HCT116 (cell line): ENCODE results near the gene FOXM1. TPM values are rescaled to one million over a fixed set of nuclear protein-coding genes. Genes with fewer than 3 reads are reported as not detected.

Source experiments
- ATAC-seq: fragments of 200-7000 bp; cut with Tn5 transposase; 2 replicates; pipeline ENCODE4 v1.9.1; 2020; ENCODE audit warnings: mild to moderate bottlenecking, moderate library complexity
- BruUV-seq: library from RNA; stranded (reverse); fragments of 400-500 nt; replicated peaks from 2 replicates; lab custom pipeline; 2021; lab: Mats Ljungman, UMichigan
- CTCF ChIA-PET: fragments of 300-600 bp; sonication (Branson Sonifier 250); formaldehyde crosslinking; loops from one replicate; lab custom pipeline; 2021; ENCODE audit warnings: antibody characterized with exemption; lab: Charles Lee
- POLR2A ChIA-PET: fragments of 300-600, 350-600 bp; sonication (Branson Sonifier 250); formaldehyde crosslinking; loops from one replicate; lab custom pipeline; 2021; ENCODE audit warnings: antibody characterized with exemption; lab: Charles Lee
- RAD21 ChIA-PET, 2 experiments: fragments of 300-600 bp; sonication (Branson Sonifier 250); formaldehyde crosslinking; loops; one replicate each; lab custom pipeline; 2023; ENCODE audit warnings: low total read pairs in 2 of 2; ENCODE audit not compliant: uncharacterized antibody in 2 of 2, unreplicated experiment in 2 of 2, low non-redundant PET in 1 of 2; lab: Charles Lee
- DNase-seq: peaks from one replicate; pipeline ENCODE4 v3.0.0-alpha.2; 2010; ENCODE audit warnings: low read depth, low spot score
- H2AFZ ChIP-seq: fragments of 200-600 bp; shearing (Covaris generic), sonication (generic); 2 replicates; pipeline ENCODE4 v1.6.1; 2017; ENCODE audit warnings: low read depth, mixed run types, mixed read lengths, antibody characterized with exemption, low read length; ENCODE audit not compliant: poor library complexity, severe bottlenecking
- H3K27ac ChIP-seq: 2 replicates; pipeline ENCODE4 v1.5.1; 2012; ENCODE audit warnings: low read depth, low read length
- H3K27me3 ChIP-seq: fragments of 200-600 bp; sonication (generic); 2 replicates; pipeline ENCODE4 v1.6.1; 2016; ENCODE audit warnings: mixed run types, low read length, mixed read lengths; ENCODE audit not compliant: insufficient read depth
- H3K36me3 ChIP-seq, 2 experiments: fragments of 200-500 bp in 1 of 2; fragments of 200-600 bp in 1 of 2; sonication (Bioruptor generic) in 1 of 2; sonication (generic) in 1 of 2; 2 replicates each; pipeline versions ENCODE4 v1.5.1 to v1.6.1; 2014 to 2016; ENCODE audit warnings: low read length in 2 of 2, inconsistent platforms in 1 of 2, mixed read lengths in 1 of 2, mixed run types in 1 of 2; ENCODE audit not compliant: insufficient read depth in 2 of 2, control insufficient read depth in 1 of 2
- H3K4me1 ChIP-seq, 2 experiments: fragments of 200-600 bp in 1 of 2; sonication (generic) in 1 of 2; 2 replicates each; pipeline versions ENCODE4 v1.5.1 to v1.6.1; 2012 to 2017; ENCODE audit warnings: low read length in 2 of 2, inconsistent platforms in 1 of 2, mild to moderate bottlenecking in 1 of 2, mixed read lengths in 1 of 2, mixed run types in 1 of 2, moderate library complexity in 1 of 2; ENCODE audit not compliant: insufficient read depth in 2 of 2, control insufficient read depth in 1 of 2
- H3K4me2 ChIP-seq: fragments of 200-600 bp; sonication (generic); 2 replicates; pipeline ENCODE4 v1.6.1; 2017; ENCODE audit warnings: mixed run types, low read length, mixed read lengths
- H3K4me3 ChIP-seq, 2 experiments: fragments of 200-600 bp in 1 of 2; sonication (generic) in 1 of 2; replicated peaks in 1 of 2; 2 replicates each; pipeline ENCODE4 v1.5.1; 2011 to 2016; ENCODE audit warnings: low read length in 2 of 2, control low read depth in 1 of 2, low read depth in 1 of 2, mild to moderate bottlenecking in 1 of 2, mixed read lengths in 1 of 2, mixed run types in 1 of 2
- H3K79me2 ChIP-seq: fragments of 200-600 bp; sonication (generic); 2 replicates; pipeline ENCODE4 v1.6.1; 2017; ENCODE audit warnings: mild to moderate bottlenecking, mixed run types, low read length, moderate library complexity, mixed read lengths; ENCODE audit not compliant: insufficient read depth
- H3K9ac ChIP-seq: fragments of 200-600 bp; sonication (generic); 2 replicates; pipeline ENCODE4 v1.6.1; 2016; ENCODE audit warnings: low read length, mixed read lengths
- H3K9me2 ChIP-seq: fragments of 200-600 bp; sonication (generic), shearing (Covaris generic); 2 replicates; pipeline ENCODE4 v1.6.1; 2017; ENCODE audit warnings: mixed run types, mild to moderate bottlenecking, moderate library complexity; ENCODE audit not compliant: insufficient read depth
- H3K9me3 ChIP-seq, 2 experiments: fragments of 200-500 bp in 1 of 2; fragments of 200-600 bp in 1 of 2; sonication (Bioruptor generic) in 1 of 2; sonication (generic) in 1 of 2; 2 replicates each; pipeline ENCODE4 v1.6.1; 2014 to 2017; ENCODE audit warnings: low read length in 2 of 2, mixed read lengths in 2 of 2, inconsistent platforms in 1 of 2, low read depth in 1 of 2, mild to moderate bottlenecking in 1 of 2, mixed run types in 1 of 2, moderate library complexity in 1 of 2; ENCODE audit not compliant: control insufficient read depth in 1 of 2, insufficient read depth in 1 of 2
- H4K20me1 ChIP-seq: fragments of 200-600 bp; sonication (generic), shearing (Covaris generic); 2 replicates; pipeline ENCODE4 v1.6.1; 2017; ENCODE audit warnings: mixed run types, mild to moderate bottlenecking, moderate library complexity; ENCODE audit not compliant: insufficient read depth
- ATF3 ChIP-seq: IDR thresholded peaks from 2 replicates; pipeline ENCODE4 v1.6.1; 2012
- CBX3 ChIP-seq: IDR thresholded peaks from 2 replicates; pipeline ENCODE4 v1.6.1; 2012; ENCODE audit warnings: low read depth
- CEBPB ChIP-seq: IDR thresholded peaks from 2 replicates; pipeline ENCODE4 v1.6.1; 2012; ENCODE audit warnings: low read depth
- EGR1 ChIP-seq: IDR thresholded peaks from 2 replicates; pipeline ENCODE4 v1.6.1; 2012; ENCODE audit warnings: low read depth
- ELF1 ChIP-seq: IDR thresholded peaks from 2 replicates; pipeline ENCODE4 v1.6.1; 2012; ENCODE audit warnings: low read depth, borderline replicate concordance
- EZH2 ChIP-seq: fragments of 200-600 bp; sonication (generic); IDR thresholded peaks from 2 replicates; pipeline ENCODE4 v1.6.1; 2017; ENCODE audit warnings: antibody characterized with exemption, mixed run types
- EZH2phosphoT487 ChIP-seq: fragments of 200-600 bp; IDR thresholded peaks from 2 replicates; pipeline ENCODE4 v1.6.1; 2018; ENCODE audit warnings: antibody characterized with exemption, borderline replicate concordance
- FOSL1 ChIP-seq: IDR thresholded peaks from 2 replicates; pipeline ENCODE4 v1.6.1; 2012; ENCODE audit warnings: low read depth
- JUND ChIP-seq: IDR thresholded peaks from 2 replicates; pipeline ENCODE4 v1.6.1; 2012
- POLR2AphosphoS5 ChIP-seq: IDR thresholded peaks from 2 replicates; pipeline ENCODE4 v1.6.1; 2011; ENCODE audit warnings: mild to moderate bottlenecking, low read depth, low read length, moderate library complexity
- RAD21 ChIP-seq: IDR thresholded peaks from 2 replicates; pipeline ENCODE4 v1.6.1; 2012; ENCODE audit warnings: low read depth, mild to moderate bottlenecking
- REST ChIP-seq: IDR thresholded peaks from 2 replicates; pipeline ENCODE4 v1.6.1; 2012; ENCODE audit warnings: low read depth
- SIN3A ChIP-seq: IDR thresholded peaks from 2 replicates; pipeline ENCODE4 v1.6.1; 2012; ENCODE audit warnings: low read depth
- SP1 ChIP-seq: IDR thresholded peaks from 2 replicates; pipeline ENCODE4 v1.6.1; 2012; ENCODE audit warnings: low read depth
- SRF ChIP-seq: IDR thresholded peaks from 2 replicates; pipeline ENCODE4 v1.6.1; 2012; ENCODE audit warnings: low read depth
- ZBTB33 ChIP-seq: IDR thresholded peaks from 2 replicates; pipeline ENCODE4 v1.6.1; 2011; ENCODE audit warnings: mild to moderate bottlenecking, low read length, moderate library complexity; ENCODE audit not compliant: insufficient replicate concordance; ENCODE audit errors: extremely low read depth
- ZFX ChIP-seq: fragments of 450-650 bp; IDR thresholded peaks from 2 replicates; pipeline ENCODE4 v1.6.1; 2017
- ZNF274 ChIP-seq: fragments of 200-500 bp; sonication (Bioruptor generic); IDR thresholded peaks from 2 replicates; pipeline ENCODE4 v1.6.1; 2014; ENCODE audit warnings: mild to moderate bottlenecking, low read depth, low read length, inconsistent platforms
- intact Hi-C: fragments of 100-400 bp; cut with micrococcal nuclease; formaldehyde crosslinking; loops from 2 replicates; pipeline ENCODE4 v1.10.0; 2022
- total RNA-seq: library from RNA; stranded (reverse); gene quantifications from one replicate; pipeline ENCODE4 v1.2.1, GENCODE V29; 2021; ENCODE audit not compliant: unreplicated experiment
- TF ChIP-seq, protein P1 (sequence below), 3 experiments: fragments of 200-600 bp in 1 of 3; sonication (generic) in 1 of 3; IDR thresholded peaks in 2 of 3; conservative IDR thresholded peaks in 1 of 3; 2 replicates each; pipeline ENCODE4 v1.5.1; 2012 to 2017; ENCODE audit warnings: low read depth in 2 of 3, low read length in 2 of 3, antibody characterized with exemption in 1 of 3, borderline replicate concordance in 1 of 3, control low read depth in 1 of 3, mild to moderate bottlenecking in 1 of 3, mixed read lengths in 1 of 3, mixed run types in 1 of 3, moderate library complexity in 1 of 3; ENCODE audit not compliant: insufficient read depth in 1 of 3
- TF ChIP-seq, protein P2 (sequence below): IDR thresholded peaks from 2 replicates; pipeline ENCODE4 v1.6.1; 2012

The FOXM1 gene
- total RNA-seq, 1 experiment from 2014 or later, result 85.1 TPM

- no peak overlapping the region for H3K4me2 ChIP-seq
- H3K4me1 ChIP-seq, result no peaks in the 10 kb centered on the region
- no peak overlapping the region for H3K4me3 ChIP-seq
- H3K27me3 ChIP-seq, result no peaks in the 10 kb centered on the region
- H3K9me3 ChIP-seq, result no peaks in the 10 kb centered on the region
- no peak overlapping the region for H3K9ac ChIP-seq
- H4K20me1 ChIP-seq, result no peaks in the 10 kb centered on the region
- H3K9me2 ChIP-seq, result no peaks in the 10 kb centered on the region
- ChIA-PET RAD21 (no interaction called here), CTCF (interaction anchor here (1.7 kb wide), 1 partner anchor 10 kb away, joined by 6 read pairs; no protein-coding TSS in a partner anchor), POLR2A (no interaction called here)
- H3K79me2 ChIP-seq, result no peaks in the 10 kb centered on the region
- no peak overlapping the region for H2AFZ ChIP-seq
- ATAC-seq (no peak), DNase-seq (no peak)
- H3K36me3 ChIP-seq, result peaks cover 58 to 59% of the 10 kb centered on the region in 2 experiments
- no peak for TF ChIP-seq EZH2
- TF ChIP-seq REST, result no peak
- no peak for TF ChIP-seq JUND
- no peak for TF ChIP-seq CEBPB
- TF ChIP-seq, protein P1, sequence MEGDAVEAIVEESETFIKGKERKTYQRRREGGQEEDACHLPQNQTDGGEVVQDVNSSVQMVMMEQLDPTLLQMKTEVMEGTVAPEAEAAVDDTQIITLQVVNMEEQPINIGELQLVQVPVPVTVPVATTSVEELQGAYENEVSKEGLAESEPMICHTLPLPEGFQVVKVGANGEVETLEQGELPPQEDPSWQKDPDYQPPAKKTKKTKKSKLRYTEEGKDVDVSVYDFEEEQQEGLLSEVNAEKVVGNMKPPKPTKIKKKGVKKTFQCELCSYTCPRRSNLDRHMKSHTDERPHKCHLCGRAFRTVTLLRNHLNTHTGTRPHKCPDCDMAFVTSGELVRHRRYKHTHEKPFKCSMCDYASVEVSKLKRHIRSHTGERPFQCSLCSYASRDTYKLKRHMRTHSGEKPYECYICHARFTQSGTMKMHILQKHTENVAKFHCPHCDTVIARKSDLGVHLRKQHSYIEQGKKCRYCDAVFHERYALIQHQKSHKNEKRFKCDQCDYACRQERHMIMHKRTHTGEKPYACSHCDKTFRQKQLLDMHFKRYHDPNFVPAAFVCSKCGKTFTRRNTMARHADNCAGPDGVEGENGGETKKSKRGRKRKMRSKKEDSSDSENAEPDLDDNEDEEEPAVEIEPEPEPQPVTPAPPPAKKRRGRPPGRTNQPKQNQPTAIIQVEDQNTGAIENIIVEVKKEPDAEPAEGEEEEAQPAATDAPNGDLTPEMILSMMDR (IDR thresholded peaks at IDR 0.05 in 2 of 3, conservative IDR thresholded peaks at IDR 0.05 in 1 of 3; ENCODE audit: borderline replicate concordance in 1 of 3, insufficient read depth in 1 of 3, low read depth in 2 of 3, low read length in 2 of 3), result no peak
- TF ChIP-seq ATF3, result no peak
- TF ChIP-seq FOSL1, result no peak
- no peak for TF ChIP-seq SP1
- no peak for TF ChIP-seq SRF
- TF ChIP-seq SIN3A, result no peak
- no peak for TF ChIP-seq ZFX
- no peak for TF ChIP-seq CBX3
- TF ChIP-seq EZH2phosphoT487, result no peak
- TF ChIP-seq, protein P2, sequence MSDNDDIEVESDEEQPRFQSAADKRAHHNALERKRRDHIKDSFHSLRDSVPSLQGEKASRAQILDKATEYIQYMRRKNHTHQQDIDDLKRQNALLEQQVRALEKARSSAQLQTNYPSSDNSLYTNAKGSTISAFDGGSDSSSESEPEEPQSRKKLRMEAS, result no peak
- TF ChIP-seq EGR1, result no peak
- no peak for TF ChIP-seq RAD21
- TF ChIP-seq ELF1, result no peak
- TF ChIP-seq ZBTB33, result no peak
- no peak for TF ChIP-seq POLR2AphosphoS5
- no peak for TF ChIP-seq ZNF274
- BruUV-seq, result no TSS peak
- intact Hi-C loops, result no loop called here
- H3K27ac ChIP-seq, result no peak overlapping the region
These were observed 12.8 kb downstream of the FOXM1 start for GRCh38 chr12:2864198-2864597.
